A549 (cell line): ENCODE measurements around the gene AMN. TPM values are rescaled to one million over a fixed set of nuclear protein-coding genes. Genes with fewer than 3 reads are reported as not detected.
"Not testable (repeated sequence)": the region's sequence is repeated elsewhere in the genome, so short reads cannot be mapped to it uniquely, and the experiment has no call there.

Experiments used
- ATAC-seq, 2 experiments: fragments of 200-7000 bp in 1 of 2; fragments of >200 bp in 1 of 2; cut with Nextera tagmentation in 1 of 2; cut with Tn5 transposase in 1 of 2; 3 replicates each; pipeline versions ENCODE4 v1.8.0 to v1.9.1; 2018 to 2020; ENCODE audit warnings: mild to moderate bottlenecking in 1 of 2, moderate library complexity in 1 of 2
- CTCF ChIA-PET: fragments of 300-600 bp; sonication (Branson Sonifier 250); formaldehyde crosslinking; extraction: SDS; loops from one replicate; lab custom pipeline; 2021; ENCODE audit warnings: antibody characterized with exemption, inconsistent platforms; lab: Yijun Ruan, JAX
- POLR2A ChIA-PET: fragments of 350-600 bp; formaldehyde crosslinking; extraction: SDS; loops from one replicate; lab custom pipeline; 2021; ENCODE audit warnings: antibody characterized with exemption, inconsistent platforms; lab: Yijun Ruan, JAX
- DNase-seq, 2 experiments: peaks; one replicate each; pipeline versions ENCODE4 v3.0.0 to v3.0.0-alpha.2; 2011 to 2016; ENCODE audit warnings: low read depth in 1 of 2, low spot score in 1 of 2
- FAIRE-seq: peaks from 2 replicates; lab custom pipeline; 2011; peaks lifted over from hg19 to GRCh38; lab: Jason Lieb, UNC
- H3K27ac ChIP-seq, 2 experiments: fragments of >200 bp; sonication (Bioruptor Twin); formaldehyde crosslinking; 3 replicates each; pipeline ENCODE4 v1.5.1; 2016 to 2017
- H3K4me1 ChIP-seq: fragments of >200 bp; sonication (Bioruptor Twin); formaldehyde crosslinking; 3 replicates; pipeline ENCODE4 v1.6.1; 2016
- H3K4me2 ChIP-seq: fragments of >200 bp; sonication (Bioruptor Twin); formaldehyde crosslinking; 3 replicates; pipeline ENCODE4 v1.6.1; 2016
- H3K4me3 ChIP-seq: fragments of >200 bp; sonication (Bioruptor Twin); formaldehyde crosslinking; 3 replicates; pipeline ENCODE4 v1.5.1; 2016
- H3K9me3 ChIP-seq: fragments of >200 bp; sonication (Bioruptor Twin); formaldehyde crosslinking; 3 replicates; pipeline ENCODE4 v1.6.1; 2016
- CBX8 ChIP-seq: fragments of 200-600 bp; sonication (generic); IDR thresholded peaks from 2 replicates; pipeline ENCODE4 v1.6.1; 2016
- CEBPB ChIP-seq, 2 experiments: fragments of >200 bp in 1 of 2; sonication (Bioruptor Twin) in 1 of 2; formaldehyde crosslinking in 1 of 2; IDR thresholded peaks; 2 replicates each; pipeline ENCODE4 v1.6.1; 2012 to 2016
- CHD2 ChIP-seq: fragments of 150-350 bp; IDR thresholded peaks from 2 replicates; pipeline ENCODE4 v1.6.1; 2014; ENCODE audit warnings: low read length; ENCODE audit not compliant: partially characterized antibody
- EHF ChIP-seq: fragments of 250-450 bp; sonication (Bioruptor Pico); IDR thresholded peaks from 2 replicates; pipeline ENCODE4 v1.5.0; 2020; ENCODE audit warnings: mild to moderate bottlenecking
- EP300 ChIP-seq, 2 experiments: fragments of >200 bp; sonication (Bioruptor Twin); formaldehyde crosslinking; IDR thresholded peaks; 2 replicates in 1 of 2; 3 replicates in 1 of 2; pipeline ENCODE4 v1.6.1; 2016 to 2017
- FOXS1 ChIP-seq: fragments of 250-450 bp; sonication (Bioruptor Pico); IDR thresholded peaks from 2 replicates; pipeline ENCODE4 v1.5.0; 2020; ENCODE audit warnings: mild to moderate bottlenecking, moderate library complexity
- HOXA7 ChIP-seq: fragments of 250-450 bp; sonication (Bioruptor Pico); IDR thresholded peaks from 2 replicates; pipeline ENCODE4 v1.5.0; 2020; ENCODE audit warnings: mild to moderate bottlenecking, moderate library complexity
- JUN ChIP-seq, 2 experiments: fragments of >200 bp; sonication (Bioruptor Twin); formaldehyde crosslinking; IDR thresholded peaks; 2 replicates in 1 of 2; 3 replicates in 1 of 2; pipeline ENCODE4 v1.6.1; 2016 to 2017
- KDM1A ChIP-seq: fragments of 200-600 bp; sonication (generic); IDR thresholded peaks from 2 replicates; pipeline ENCODE4 v1.6.1; 2016; ENCODE audit warnings: low read depth, mild to moderate bottlenecking
- MYC ChIP-seq: IDR thresholded peaks from 2 replicates; pipeline ENCODE4 v1.6.1; 2012; ENCODE audit warnings: mild to moderate bottlenecking, inconsistent platforms, low read length, improper control_type of control experiment, borderline replicate concordance
- NFE2L2 ChIP-seq: fragments of 150-350 bp; conservative IDR thresholded peaks from 2 replicates; pipeline ENCODE4 v1.6.1; 2014; ENCODE audit warnings: low read length
- POLR2A ChIP-seq: IDR thresholded peaks from 2 replicates; pipeline ENCODE4 v1.6.1; 2012; ENCODE audit warnings: mild to moderate bottlenecking, low read length
- POLR2AphosphoS2 ChIP-seq: conservative IDR thresholded peaks from 2 replicates; pipeline ENCODE4 v1.6.1; 2012; ENCODE audit warnings: low read length, improper control_type of control experiment, inconsistent platforms
- RARB ChIP-seq: fragments of 250-450 bp; sonication (Bioruptor Pico); IDR thresholded peaks from 2 replicates; pipeline ENCODE4 v1.8.0; 2021; ENCODE audit warnings: mild to moderate bottlenecking, moderate library complexity
- RFX5 ChIP-seq: fragments of 450-650 bp; IDR thresholded peaks from 2 replicates; pipeline ENCODE4 v1.7.1; 2014; ENCODE audit warnings: antibody characterized with exemption, mild to moderate bottlenecking, moderate library complexity
- TP53 ChIP-seq: fragments of 250-450 bp; sonication (Bioruptor Pico); IDR thresholded peaks from 2 replicates; pipeline ENCODE4 v1.5.0; 2021; ENCODE audit warnings: mild to moderate bottlenecking, moderate library complexity
- ZFP36 ChIP-seq: fragments of 450-650 bp; IDR thresholded peaks from 2 replicates; pipeline ENCODE4 v1.6.1; 2014; ENCODE audit warnings: borderline replicate concordance; ENCODE audit not compliant: partially characterized antibody
- ZNF302 ChIP-seq: fragments of 250-450 bp; sonication (Bioruptor Pico); IDR thresholded peaks from 2 replicates; pipeline ENCODE4 v1.9.0; 2021; ENCODE audit warnings: inconsistent platforms, mild to moderate bottlenecking, moderate library complexity
- ZSCAN20 ChIP-seq: fragments of 250-450 bp; sonication (Bioruptor Pico); IDR thresholded peaks from 2 replicates; pipeline ENCODE4 v1.8.0; 2022; ENCODE audit warnings: mild to moderate bottlenecking, moderate library complexity
- WGBS: methylation state at CpG from one replicate; pipeline ENCODE4 v1.1.6; 2017; ENCODE audit errors: missing lambda C conversion rate; 5-methylcytosine and 5-hydroxymethylcytosine counted together
- polyA plus RNA-seq, 4 experiments: library from polyadenylated mRNA; depleted of rRNA in 3 of 4; stranded (reverse); fragments of >200 nt; fragmentation: RNase III in 1 of 4; extraction: RNeasy Plus Mini Kit Qiagen cat#74134 plus additional on column Dnase treatment in 1 of 4; gene quantifications; 2 replicates in 3 of 4; 3 replicates in 1 of 4; pipeline ENCODE4 v1.2.3, GENCODE V29; 2011 to 2017
- TF ChIP-seq, protein P1 (sequence below): fragments of 250-450 bp; sonication (Bioruptor Pico); IDR thresholded peaks from 2 replicates; pipeline ENCODE4 v1.5.0; 2020; ENCODE audit warnings: low read depth, mild to moderate bottlenecking, moderate library complexity
- TF ChIP-seq, protein P2 (sequence below): fragments of >200 bp; sonication (Bioruptor Twin); formaldehyde crosslinking; IDR thresholded peaks from 3 replicates; pipeline ENCODE4 v1.5.1; 2016
- TF ChIP-seq, protein P3 (sequence below): IDR thresholded peaks from 2 replicates; pipeline ENCODE4 v1.6.1; 2012

The AMN gene
- polyA plus RNA-seq, 2 of the 4 experiments (the other 2 are of a cell fraction), result 0.25 to 0.58 TPM

DNA sequence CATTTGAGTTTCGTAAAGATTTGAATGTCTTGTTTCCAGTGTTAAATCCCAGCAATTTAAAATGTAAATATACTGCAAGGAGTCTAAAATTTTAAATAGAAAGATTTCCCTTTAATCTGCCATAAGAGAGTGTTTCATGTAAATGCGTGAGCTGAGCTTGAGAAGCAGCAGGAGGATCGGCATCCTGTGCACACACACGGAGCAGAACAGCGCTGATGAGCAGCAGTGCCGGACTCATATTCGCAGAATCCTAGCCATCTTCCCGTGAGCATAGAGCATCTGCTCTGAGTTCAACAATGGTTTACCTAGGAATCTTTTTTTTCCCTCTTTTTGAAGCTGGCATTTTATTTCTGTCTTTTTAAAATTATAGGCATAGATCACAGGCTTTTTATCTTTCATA lies 29.8 kb upstream of the AMN start:
- DNase-seq (no peak), ATAC-seq (no peak), FAIRE-seq (no peak)
- no peak overlapping the region for H3K4me3 ChIP-seq
- H3K4me1 ChIP-seq, result no peaks in the 10 kb centered on the region
- no peaks in the 10 kb centered on the region for H3K9me3 ChIP-seq
- no peak overlapping the region for H3K27ac ChIP-seq
- no peak overlapping the region for H3K4me2 ChIP-seq
- 91% methylated on average over 8 of the region's 8 CpGs for WGBS
- ChIA-PET POLR2A (no interaction called here), CTCF (interaction anchor here (1.1 to 1.5 kb wide), 2 partner anchors 119 to 198 kb away, joined by 3 read pairs; no protein-coding TSS in a partner anchor)
- TF ChIP-seq NFE2L2, result no peak
- TF ChIP-seq RARB, result no peak
- TF ChIP-seq, protein P1, sequence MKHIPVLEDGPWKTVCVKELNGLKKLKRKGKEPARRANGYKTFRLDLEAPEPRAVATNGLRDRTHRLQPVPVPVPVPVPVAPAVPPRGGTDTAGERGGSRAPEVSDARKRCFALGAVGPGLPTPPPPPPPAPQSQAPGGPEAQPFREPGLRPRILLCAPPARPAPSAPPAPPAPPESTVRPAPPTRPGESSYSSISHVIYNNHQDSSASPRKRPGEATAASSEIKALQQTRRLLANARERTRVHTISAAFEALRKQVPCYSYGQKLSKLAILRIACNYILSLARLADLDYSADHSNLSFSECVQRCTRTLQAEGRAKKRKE (CRISPR knock-in tag), result no peak
- TF ChIP-seq JUN (IDR thresholded peaks at IDR 0.05), result no peak
- TF ChIP-seq ZNF302 (CRISPR knock-in tag), result no peak
- no peak for TF ChIP-seq POLR2A
- no peak for TF ChIP-seq ZFP36
- no peak for TF ChIP-seq CEBPB (IDR thresholded peaks at IDR 0.05)
- TF ChIP-seq CBX8, result no peak
- no peak for TF ChIP-seq HOXA7 (CRISPR knock-in tag)
- TF ChIP-seq EHF (CRISPR knock-in tag), result no peak
- no peak for TF ChIP-seq RFX5
- TF ChIP-seq FOXS1 (CRISPR knock-in tag), result no peak
- TF ChIP-seq CHD2, result no peak
- TF ChIP-seq, protein P2, sequence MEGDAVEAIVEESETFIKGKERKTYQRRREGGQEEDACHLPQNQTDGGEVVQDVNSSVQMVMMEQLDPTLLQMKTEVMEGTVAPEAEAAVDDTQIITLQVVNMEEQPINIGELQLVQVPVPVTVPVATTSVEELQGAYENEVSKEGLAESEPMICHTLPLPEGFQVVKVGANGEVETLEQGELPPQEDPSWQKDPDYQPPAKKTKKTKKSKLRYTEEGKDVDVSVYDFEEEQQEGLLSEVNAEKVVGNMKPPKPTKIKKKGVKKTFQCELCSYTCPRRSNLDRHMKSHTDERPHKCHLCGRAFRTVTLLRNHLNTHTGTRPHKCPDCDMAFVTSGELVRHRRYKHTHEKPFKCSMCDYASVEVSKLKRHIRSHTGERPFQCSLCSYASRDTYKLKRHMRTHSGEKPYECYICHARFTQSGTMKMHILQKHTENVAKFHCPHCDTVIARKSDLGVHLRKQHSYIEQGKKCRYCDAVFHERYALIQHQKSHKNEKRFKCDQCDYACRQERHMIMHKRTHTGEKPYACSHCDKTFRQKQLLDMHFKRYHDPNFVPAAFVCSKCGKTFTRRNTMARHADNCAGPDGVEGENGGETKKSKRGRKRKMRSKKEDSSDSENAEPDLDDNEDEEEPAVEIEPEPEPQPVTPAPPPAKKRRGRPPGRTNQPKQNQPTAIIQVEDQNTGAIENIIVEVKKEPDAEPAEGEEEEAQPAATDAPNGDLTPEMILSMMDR, result no peak
- TF ChIP-seq ZSCAN20 (CRISPR knock-in tag), result no peak
- no peak for TF ChIP-seq TP53 (CRISPR knock-in tag)
- no peak for TF ChIP-seq MYC

DNA sequence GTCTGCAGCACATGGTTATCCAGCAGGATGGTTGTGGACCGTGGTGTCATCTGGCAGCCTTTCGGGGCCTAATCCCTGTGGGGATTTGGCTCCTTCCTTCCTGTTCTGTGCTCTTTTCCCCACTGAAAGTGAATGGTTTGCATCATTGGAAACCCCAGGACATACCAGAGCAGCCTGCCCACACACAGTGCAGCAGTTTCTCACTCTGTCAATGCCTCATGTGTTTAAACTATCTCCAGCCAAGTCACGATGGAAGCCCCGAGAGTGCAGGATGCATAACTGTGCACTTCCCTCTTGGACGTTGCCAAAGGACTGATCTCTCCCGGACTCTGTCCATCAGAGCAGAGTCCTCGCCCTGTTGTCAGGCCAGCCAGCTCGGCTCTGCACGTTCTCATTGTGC lies 29.0 kb upstream of the AMN start:
- H3K4me3 ChIP-seq, result no peak overlapping the region
- no peaks in the 10 kb centered on the region for H3K9me3 ChIP-seq
- no peaks in the 10 kb centered on the region for H3K4me1 ChIP-seq
- POLR2A ChIA-PET, result no interaction called here
- FAIRE-seq (no peak), DNase-seq (no peak), ATAC-seq (no peak)
- no peak overlapping the region for H3K27ac ChIP-seq
- TF ChIP-seq EP300 (IDR thresholded peaks at IDR 0.05), result no peak
- TF ChIP-seq POLR2AphosphoS2, result no peak
- TF ChIP-seq, protein P3, sequence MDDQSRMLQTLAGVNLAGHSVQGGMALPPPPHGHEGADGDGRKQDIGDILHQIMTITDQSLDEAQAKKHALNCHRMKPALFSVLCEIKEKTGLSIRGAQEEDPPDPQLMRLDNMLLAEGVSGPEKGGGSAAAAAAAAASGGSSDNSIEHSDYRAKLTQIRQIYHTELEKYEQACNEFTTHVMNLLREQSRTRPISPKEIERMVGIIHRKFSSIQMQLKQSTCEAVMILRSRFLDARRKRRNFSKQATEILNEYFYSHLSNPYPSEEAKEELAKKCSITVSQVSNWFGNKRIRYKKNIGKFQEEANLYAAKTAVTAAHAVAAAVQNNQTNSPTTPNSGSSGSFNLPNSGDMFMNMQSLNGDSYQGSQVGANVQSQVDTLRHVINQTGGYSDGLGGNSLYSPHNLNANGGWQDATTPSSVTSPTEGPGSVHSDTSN, result no peak
- TF ChIP-seq KDM1A, result no peak
- no peak for TF ChIP-seq NFE2L2
- no peak for TF ChIP-seq JUN (IDR thresholded peaks at IDR 0.05)
- WGBS, result 90% methylated on average over 9 of the region's 9 CpGs
- H3K4me2 ChIP-seq, result no peak overlapping the region
- CTCF ChIA-PET, result interaction anchor here (1.5 kb wide), 1 partner anchor 199 kb away, joined by 3 read pairs; no protein-coding TSS in a partner anchor

DNA sequence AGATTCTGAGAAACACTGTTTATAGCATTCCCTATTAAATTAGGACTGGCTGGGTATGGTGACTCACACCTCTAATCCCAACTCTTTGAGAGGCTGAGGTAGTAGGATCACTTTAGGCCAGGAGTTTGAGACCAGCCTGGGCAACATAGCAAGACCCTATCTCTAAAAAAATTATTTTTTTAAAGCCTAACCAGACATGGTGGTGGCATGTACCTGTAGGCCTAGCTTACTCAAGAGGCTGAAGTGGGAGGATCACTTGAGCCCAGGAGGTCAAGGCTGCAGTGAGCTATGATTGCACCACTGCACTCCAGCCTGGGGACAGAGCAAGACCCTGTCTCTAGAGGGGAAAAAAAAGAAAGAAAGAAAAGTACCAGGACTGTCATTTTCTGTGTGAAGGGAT lies 25.7 kb upstream of the AMN start:
- FAIRE-seq, POLR2A ChIA-PET, H3K9me3 ChIP-seq, H3K4me1 ChIP-seq, H3K4me2 ChIP-seq, H3K4me3 ChIP-seq, DNase-seq, ATAC-seq, H3K27ac ChIP-seq: not testable (repeated sequence)
- CTCF ChIA-PET, result interaction anchor here (1.0 to 1.2 kb wide), 2 partner anchors 105 to 203 kb away, joined by 3 read pairs; no protein-coding TSS in a partner anchor
